Activated CD4-positive, alpha-beta T cell treated with anti-CD3 and anti-CD28 coated beads, Interleukin-2, amount 10 ng/mL, durations not matched to agents 24 days and 14 days (primary cell): ENCODE measurements around the gene SYCN. TPM values are rescaled to one million over a fixed set of nuclear protein-coding genes. Genes with fewer than 3 reads are reported as not detected.

Experiments
- DNase-seq: peaks from one replicate; pipeline ENCODE4 v3.0.0; 2022
- H3K27ac Mint-ChIP-seq: one replicate; pipeline ENCODE4 v1.8.0; 2022; ENCODE audit warnings: mild to moderate bottlenecking, mixed read lengths
- H3K27me3 Mint-ChIP-seq: one replicate; pipeline ENCODE4 v1.8.0; 2022; ENCODE audit warnings: mixed read lengths
- H3K36me3 Mint-ChIP-seq: one replicate; pipeline ENCODE4 v1.8.0; 2022; ENCODE audit warnings: low read depth, mild to moderate bottlenecking, mixed read lengths
- H3K4me1 Mint-ChIP-seq: one replicate; pipeline ENCODE4 v1.8.0; 2021; ENCODE audit warnings: mixed read lengths
- H3K4me3 Mint-ChIP-seq: one replicate; pipeline ENCODE4 v1.8.0; 2022; ENCODE audit warnings: mild to moderate bottlenecking, moderate library complexity, mixed read lengths
- H3K9me3 Mint-ChIP-seq: one replicate; pipeline ENCODE4 v1.8.0; 2021; ENCODE audit warnings: mixed read lengths
- intact Hi-C: fragments of 100-400 bp; cut with micrococcal nuclease; formaldehyde crosslinking; loops from one replicate; pipeline ENCODE4 v1.15.1; 2023
- total RNA-seq: library from RNA; stranded (reverse); gene quantifications from 2 replicates; pipeline ENCODE4 v1.2.3, GENCODE V29; 2022

SYCN gene
- total RNA-seq, 1 donor from 2014 or later = not detected

DNA sequence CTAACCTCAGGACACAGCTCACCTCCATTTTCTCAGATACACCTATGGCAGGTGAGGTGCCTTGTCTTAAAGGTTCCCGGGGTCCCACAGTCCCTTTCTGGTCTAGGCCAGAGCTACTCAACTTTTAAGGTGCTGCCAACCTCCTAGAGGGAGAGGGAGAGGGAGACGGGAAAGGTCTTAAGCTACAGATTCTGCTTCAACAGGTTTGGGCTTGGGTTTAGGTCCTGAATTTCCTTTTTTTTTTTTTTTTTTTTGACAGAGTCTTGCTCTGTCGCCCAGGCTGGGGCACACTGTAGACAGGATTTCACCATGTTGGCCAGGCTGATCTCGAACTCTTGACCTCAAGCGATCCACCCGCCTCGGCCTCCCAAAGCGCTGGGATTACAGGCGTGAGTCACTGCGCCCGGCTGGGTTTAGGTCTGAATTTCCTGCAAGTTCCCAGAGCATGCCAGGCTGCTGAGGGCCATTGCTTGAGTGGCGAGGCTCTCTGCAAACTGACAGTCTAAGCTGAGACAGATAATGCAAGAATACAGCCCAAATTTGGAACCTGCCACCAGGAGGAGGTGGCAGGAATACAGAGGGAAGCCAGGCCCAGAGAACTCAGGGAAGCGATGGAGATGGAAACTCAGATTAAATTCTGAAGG, 7.8 kb upstream of the SYCN start:
- H3K27me3 Mint-ChIP-seq = peaks cover 10% of the 10 kb centered on the region
- H3K36me3 Mint-ChIP-seq = no peaks in the 10 kb centered on the region

DNA sequence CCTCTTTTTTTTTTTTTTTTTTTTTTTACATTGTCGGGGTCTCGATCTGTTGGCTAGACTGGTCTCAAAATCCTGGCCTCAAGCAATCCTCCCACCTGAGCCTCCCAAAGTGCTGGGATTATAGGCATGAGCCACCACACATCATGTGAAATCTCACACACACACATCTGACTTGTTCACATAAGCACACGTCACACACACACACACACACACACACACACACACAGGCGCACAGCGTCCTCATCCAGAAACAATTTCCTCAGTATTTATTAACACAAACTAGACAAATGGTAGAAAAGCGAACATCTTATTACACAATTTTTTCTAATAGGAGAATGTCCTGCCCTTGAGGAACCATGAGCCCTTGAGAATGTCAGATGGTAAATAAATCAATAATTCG, 5.1 kb upstream of the SYCN start:
- H3K36me3 Mint-ChIP-seq = no peaks in the 10 kb centered on the region
- DNase-seq = no peak
- no peaks in the 10 kb centered on the region for H3K4me1 Mint-ChIP-seq
- H3K9me3 Mint-ChIP-seq = no peaks in the 10 kb centered on the region
- H3K27ac Mint-ChIP-seq = no peak overlapping the region
- H3K27me3 Mint-ChIP-seq = peaks cover 18% of the 10 kb centered on the region
- intact Hi-C loops = no loop called here
- no peak overlapping the region for H3K4me3 Mint-ChIP-seq

More for the DNA sequence above, 7.8 kb upstream of the SYCN start:
- Mint-ChIP-seq H3K27ac (no peak overlapping the region), H3K9me3 (no peaks in the 10 kb centered on the region), H3K4me1 (no peaks in the 10 kb centered on the region), H3K4me3 (no peak overlapping the region)
- intact Hi-C loops = loop anchor here (1.0 to 2.0 kb wide), 2 partner anchors 116 to 199 kb away; no protein-coding TSS in a partner anchor
- no peak for DNase-seq

DNA sequence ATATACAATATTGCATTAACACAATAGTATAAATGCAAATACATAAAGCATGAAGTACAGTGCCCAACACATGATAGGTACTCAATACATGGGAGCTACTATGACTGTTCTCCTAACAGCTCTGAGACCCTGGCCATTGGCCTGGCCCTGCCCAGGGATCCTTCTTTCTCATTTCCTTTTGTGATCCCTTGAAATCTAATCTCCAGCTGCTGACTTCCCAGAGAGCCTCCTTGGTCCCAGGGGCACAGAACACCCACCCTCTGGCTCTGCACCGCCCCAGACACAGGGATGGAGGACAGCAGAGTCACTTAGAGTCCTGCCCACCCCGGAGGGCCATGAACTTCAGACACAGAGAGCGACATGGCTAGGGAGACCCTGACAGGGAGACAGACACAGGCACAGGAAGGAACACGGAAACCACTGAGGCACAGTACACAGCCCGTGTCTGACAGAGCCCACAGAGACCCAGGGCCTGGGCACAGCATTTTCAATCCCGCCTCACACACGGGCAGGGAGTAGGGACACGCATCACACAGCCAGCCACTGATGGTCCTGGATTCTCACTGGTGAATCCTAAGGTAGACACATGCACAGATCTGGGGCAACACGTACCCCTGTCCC, 4.2 kb upstream of the SYCN start:
- Mint-ChIP-seq H3K9me3 (no peaks in the 10 kb centered on the region), H3K4me1 (no peaks in the 10 kb centered on the region), H3K27me3 (peaks cover 24% of the 10 kb centered on the region), H3K36me3 (no peaks in the 10 kb centered on the region), H3K4me3 (no peak overlapping the region), H3K27ac (no peak overlapping the region)
- intact Hi-C loops = no loop called here
- no peak for DNase-seq

DNA sequence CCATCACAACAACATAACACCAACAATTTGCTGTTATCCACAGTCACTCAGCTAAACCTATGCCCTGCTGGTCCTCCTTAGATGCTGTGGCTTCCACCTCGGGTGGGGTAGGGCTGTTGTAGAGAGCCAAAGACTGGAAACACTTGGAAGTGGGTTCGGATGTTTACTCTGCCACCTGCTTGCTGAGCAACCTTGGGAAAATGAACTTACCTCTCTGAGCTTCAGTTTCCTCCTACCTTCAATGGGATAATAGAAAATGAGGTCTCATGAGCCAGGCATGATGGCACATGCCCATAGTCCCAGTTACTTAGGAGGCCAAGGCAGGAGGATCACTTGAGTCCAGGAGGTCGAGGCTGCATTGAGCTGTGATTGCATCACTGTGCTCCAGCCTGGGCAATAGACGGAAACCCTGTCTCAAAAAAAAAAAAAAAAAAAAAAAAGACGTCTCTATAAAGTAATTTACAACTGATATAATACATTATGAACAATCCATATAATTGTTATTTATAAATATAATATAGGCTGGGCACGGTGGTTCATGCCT, 3.3 kb upstream of the SYCN start:
- intact Hi-C loops = no loop called here
- no peaks in the 10 kb centered on the region for H3K9me3 Mint-ChIP-seq
- H3K36me3 Mint-ChIP-seq = no peaks in the 10 kb centered on the region

DNA sequence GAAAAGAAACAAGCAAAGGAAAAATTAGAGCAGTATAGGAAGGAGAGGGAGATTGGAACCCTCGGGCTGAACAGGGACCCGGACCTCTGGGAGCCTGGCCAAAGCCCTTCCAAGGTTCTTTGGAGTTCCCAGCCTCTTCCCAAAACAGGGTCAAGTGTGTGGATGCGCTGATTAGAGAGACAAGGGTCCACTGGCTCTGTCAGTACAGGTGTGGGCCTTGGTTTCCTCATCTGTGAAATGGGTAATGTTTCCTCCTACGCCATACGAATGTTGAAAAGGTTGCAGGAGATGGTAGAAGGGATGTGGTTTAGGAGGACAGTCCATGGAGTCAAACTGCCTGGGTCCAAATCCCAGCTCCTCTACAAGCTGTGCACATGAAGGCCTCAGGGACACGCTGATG, 2.1 kb upstream of the SYCN start:
- Mint-ChIP-seq H3K36me3 (no peaks in the 10 kb centered on the region), H3K27ac (no peak overlapping the region), H3K4me1 (no peaks in the 10 kb centered on the region), H3K9me3 (no peaks in the 10 kb centered on the region), H3K4me3 (no peak overlapping the region), H3K27me3 (peaks cover 36% of the 10 kb centered on the region)
- DNase-seq = no peak
- intact Hi-C loops = no loop called here

More for the DNA sequence above, 3.3 kb upstream of the SYCN start:
- DNase-seq = no peak
- Mint-ChIP-seq H3K27ac (no peak overlapping the region), H3K4me3 (no peak overlapping the region), H3K4me1 (no peaks in the 10 kb centered on the region), H3K27me3 (peaks cover 30% of the 10 kb centered on the region)

DNA sequence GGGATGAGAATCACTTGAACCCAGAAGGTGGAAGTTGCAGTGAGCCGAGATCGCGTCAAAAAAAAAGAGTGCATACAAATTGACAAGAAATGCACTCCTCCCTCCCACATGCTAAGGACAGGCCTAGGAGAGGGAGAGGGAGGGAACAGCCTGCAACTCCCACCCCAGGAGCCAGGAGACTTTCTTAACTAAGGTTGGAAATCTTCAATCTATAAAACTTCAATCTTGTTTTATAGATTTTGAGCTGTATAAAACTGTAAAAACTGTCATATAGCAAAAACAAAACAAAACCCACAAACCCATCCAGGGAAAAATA, 1.3 kb upstream of the SYCN start:
- no peaks in the 10 kb centered on the region for H3K4me1 Mint-ChIP-seq
- DNase-seq = no peak
- no peak overlapping the region for H3K4me3 Mint-ChIP-seq
- H3K27me3 Mint-ChIP-seq = peaks cover 43% of the 10 kb centered on the region
- H3K36me3 Mint-ChIP-seq = no peaks in the 10 kb centered on the region
- no peaks in the 10 kb centered on the region for H3K9me3 Mint-ChIP-seq
- intact Hi-C loops = no loop called here
- H3K27ac Mint-ChIP-seq = no peak overlapping the region

- Mint-ChIP-seq H3K4me3 (no peak overlapping the region), H3K27ac (no peak overlapping the region), H3K27me3 (peaks cover 54% of the 10 kb centered on the region), H3K4me1 (no peaks in the 10 kb centered on the region), H3K9me3 (no peaks in the 10 kb centered on the region), H3K36me3 (no peaks in the 10 kb centered on the region)
- DNase-seq = no peak
- intact Hi-C loops = no loop called here
Measured at GRCh38 chr19:39202998-39203355, 1.1 kb downstream of the SYCN start.

DNA sequence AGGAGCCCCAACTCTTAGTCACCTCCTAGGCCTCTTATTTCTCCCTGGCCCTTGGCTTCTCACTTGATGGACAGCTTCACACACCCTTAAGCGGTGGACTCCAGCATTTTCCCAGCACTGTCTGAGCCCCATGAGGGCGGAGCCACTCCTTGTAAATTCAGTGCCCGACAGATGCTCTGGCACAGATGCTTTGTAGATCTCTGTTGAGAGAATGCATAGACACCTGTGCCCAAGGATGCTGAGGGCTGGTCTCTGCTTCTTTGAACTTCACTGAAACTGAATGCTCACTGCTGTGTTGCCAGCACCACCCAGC, 3.3 kb downstream of the SYCN start:
- H3K36me3 Mint-ChIP-seq = no peaks in the 10 kb centered on the region
- H3K27me3 Mint-ChIP-seq = peaks cover 67% of the 10 kb centered on the region

GRCh38 chr19:39200066-39200802, 3.8 kb downstream of the SYCN start:
- no peak overlapping the region for H3K4me3 Mint-ChIP-seq
- H3K4me1 Mint-ChIP-seq = peaks cover 7% of the 10 kb centered on the region
- intact Hi-C loops = no loop called here
- no peak for DNase-seq
- peaks cover 68% of the 10 kb centered on the region for H3K27me3 Mint-ChIP-seq
- H3K36me3 Mint-ChIP-seq = no peaks in the 10 kb centered on the region
- H3K27ac Mint-ChIP-seq = no peak overlapping the region
- no peaks in the 10 kb centered on the region for H3K9me3 Mint-ChIP-seq

More for the DNA sequence above, 3.3 kb downstream of the SYCN start:
- Mint-ChIP-seq H3K4me1 (peaks cover 7% of the 10 kb centered on the region), H3K4me3 (no peak overlapping the region), H3K9me3 (no peaks in the 10 kb centered on the region), H3K27ac (no peak overlapping the region)
- no peak for DNase-seq
- intact Hi-C loops = no loop called here

GRCh38 chr19:39199025-39199424, 5.0 kb downstream of the SYCN start:
- no peak overlapping the region for H3K4me3 Mint-ChIP-seq
- H3K27me3 Mint-ChIP-seq = peaks cover 67% of the 10 kb centered on the region
- intact Hi-C loops = no loop called here
- no peaks in the 10 kb centered on the region for H3K9me3 Mint-ChIP-seq
- no peaks in the 10 kb centered on the region for H3K36me3 Mint-ChIP-seq
- no peak overlapping the region for H3K27ac Mint-ChIP-seq
- peaks cover 7% of the 10 kb centered on the region for H3K4me1 Mint-ChIP-seq
- no peak for DNase-seq

GRCh38 chr19:39197808-39198207, 6.3 kb downstream of the SYCN start:
- DNase-seq = no peak
- no peak overlapping the region for H3K4me3 Mint-ChIP-seq
- no peak overlapping the region for H3K27ac Mint-ChIP-seq
- intact Hi-C loops = no loop called here
- no peaks in the 10 kb centered on the region for H3K36me3 Mint-ChIP-seq
- H3K27me3 Mint-ChIP-seq = peaks cover 64% of the 10 kb centered on the region
- no peaks in the 10 kb centered on the region for H3K9me3 Mint-ChIP-seq
- H3K4me1 Mint-ChIP-seq = peaks cover 7% of the 10 kb centered on the region

- Mint-ChIP-seq H3K27ac (no peak within 1 kb of the TSS), H3K4me3 (peak within 1 kb of the TSS; percentile 36), H3K4me1 (peaks cover 7% of the 10 kb centered on the region), H3K9me3 (no peaks in the 10 kb centered on the region), H3K36me3 (no peaks in the 10 kb centered on the region), H3K27me3 (peaks cover 60% of the 10 kb centered on the region)
- DNase-seq = no peak
- intact Hi-C loops = no loop called here
Measured at GRCh38 chr19:39196860-39197562, 7.1 kb downstream of the SYCN start, which contains the start of gene NCCRP1. NCCRP1 (plus strand) TSS chr19:39196964; CDS start chr19:39196983, 19 bp downstream.

GRCh38 chr19:39196320-39196719, 7.7 kb downstream of the SYCN start:
- no peaks in the 10 kb centered on the region for H3K9me3 Mint-ChIP-seq

GRCh38 chr19:39195755-39196154, 8.3 kb downstream of the SYCN start:
- Mint-ChIP-seq H3K27ac (no peak overlapping the region), H3K9me3 (no peaks in the 10 kb centered on the region), H3K4me1 (peaks cover 7% of the 10 kb centered on the region), H3K4me3 (no peak overlapping the region), H3K27me3 (peaks cover 53% of the 10 kb centered on the region), H3K36me3 (no peaks in the 10 kb centered on the region)
- DNase-seq = no peak
- intact Hi-C loops = no loop called here

More at GRCh38 chr19:39196320-39196719, 7.7 kb downstream of the SYCN start:
- Mint-ChIP-seq H3K27ac (no peak overlapping the region), H3K27me3 (peaks cover 57% of the 10 kb centered on the region), H3K4me3 (no peak overlapping the region), H3K36me3 (no peaks in the 10 kb centered on the region), H3K4me1 (peaks cover 7% of the 10 kb centered on the region)
- intact Hi-C loops = no loop called here
- DNase-seq = no peak
